ENCODE data around the gene LY6G5B. TPM values are rescaled to one million over a fixed set of nuclear protein-coding genes. Genes with fewer than 3 reads are reported as not detected.

The LY6G5B gene
- total and polyA plus RNA-seq, 7 donors: 1.7 to 8.4 (median 2.9) TPM

- intact Hi-C loops (cut with DNase I): no loop called here
- no peak for TF ChIP-seq CTCF (IDR thresholded peaks at IDR 0.05)
- 86 to 92% (median 87%) methylated on average over 25 of the region's 25 CpGs for WGBS, 3 donors
- ATAC-seq (no peak), DNase-seq (no peak)
- no peaks in the 10 kb centered on the region for H3K9me3 ChIP-seq
- H3K4me1 ChIP-seq: no peaks in the 10 kb centered on the region
- peaks cover 29 to 100% of the 10 kb centered on the region in 2 donors for H3K36me3 ChIP-seq (ENCODE audit: insufficient read depth in 1 of 2, low read depth in 1 of 2)
- no peak overlapping the region for H3K27ac ChIP-seq
- H3K27me3 ChIP-seq (ENCODE audit: insufficient read depth in 3 of 3, low read length in 2 of 3): no peaks in the 10 kb centered on the region
- no peak overlapping the region for H3K4me3 ChIP-seq
Observed at GRCh38 chr6:31630177-31630934, 39.4 kb upstream of the LY6G5B start.

DNA sequence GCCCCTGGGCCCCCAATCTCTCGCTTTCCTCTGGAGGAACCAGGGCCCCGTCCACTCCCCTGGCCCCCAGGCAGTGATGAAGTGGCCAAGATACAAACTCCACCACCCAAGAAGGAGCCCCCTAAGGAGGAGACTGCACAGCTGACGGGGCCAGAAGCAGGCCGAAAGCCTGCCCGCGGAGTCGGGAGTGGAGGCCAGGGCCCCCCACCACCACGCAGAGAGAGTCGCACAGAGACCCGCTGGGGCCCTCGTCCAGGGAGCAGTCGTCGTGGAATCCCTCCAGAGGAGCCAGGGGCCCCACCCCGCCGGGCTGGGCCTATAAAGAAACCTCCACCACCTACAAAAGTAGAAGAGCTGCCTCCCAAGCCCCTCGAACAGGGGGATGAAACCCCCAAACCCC, 38.6 kb upstream of the LY6G5B start:
- intact Hi-C loops (cut with DNase I): no loop called here

DNA sequence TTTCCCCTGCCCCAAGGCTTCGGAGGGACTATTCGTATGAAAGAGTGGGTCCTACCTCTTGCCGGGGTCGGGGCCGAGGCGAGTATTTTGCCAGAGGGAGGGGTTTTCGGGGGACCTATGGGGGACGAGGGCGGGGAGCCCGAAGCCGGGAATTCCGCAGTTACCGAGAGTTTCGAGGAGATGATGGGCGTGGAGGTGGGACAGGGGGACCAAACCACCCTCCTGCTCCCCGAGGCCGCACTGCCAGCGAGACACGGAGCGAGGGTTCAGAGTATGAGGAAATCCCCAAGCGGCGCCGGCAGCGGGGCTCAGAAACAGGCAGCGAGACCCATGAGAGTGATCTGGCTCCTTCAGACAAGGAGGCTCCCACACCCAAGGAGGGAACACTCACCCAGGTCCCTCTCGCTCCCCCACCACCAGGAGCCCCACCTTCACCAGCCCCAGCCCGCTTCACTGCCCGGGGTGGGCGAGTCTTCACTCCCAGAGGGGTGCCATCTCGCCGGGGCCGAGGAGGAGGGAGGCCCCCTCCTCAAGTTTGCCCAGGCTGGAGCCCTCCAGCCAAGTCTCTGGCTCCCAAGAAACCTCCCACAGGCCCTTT, 38.0 kb upstream of the LY6G5B start:
- H3K27ac ChIP-seq: no peak overlapping the region
- H3K4me1 ChIP-seq: no peaks in the 10 kb centered on the region
- DNase-seq (no peak), ATAC-seq (peak in 2 of 4 donors; percentile 14 to 18)
- intact Hi-C loops (cut with DNase I): no loop called here
- H3K36me3 ChIP-seq (ENCODE audit: insufficient read depth in 1 of 2, low read depth in 1 of 2): peaks cover 31 to 100% of the 10 kb centered on the region in 2 donors
- WGBS, 3 donors: 82 to 85% (median 82%) methylated on average over 29 to 32 of the region's 32 CpGs
- no peak for TF ChIP-seq CTCF (IDR thresholded peaks at IDR 0.05)
- no peaks in the 10 kb centered on the region for H3K9me3 ChIP-seq
- H3K4me3 ChIP-seq: no peak overlapping the region
- H3K27me3 ChIP-seq (ENCODE audit: insufficient read depth in 3 of 3, low read length in 2 of 3): no peaks in the 10 kb centered on the region

More for the DNA sequence above, 38.6 kb upstream of the LY6G5B start:
- DNase-seq: no peak
- H3K9me3 ChIP-seq: no peaks in the 10 kb centered on the region
- 79 to 84% (median 80%) methylated on average over 16 of the region's 16 CpGs for WGBS, 3 donors
- no peak overlapping the region for H3K4me3 ChIP-seq
- no peaks in the 10 kb centered on the region for H3K27me3 ChIP-seq (ENCODE audit: insufficient read depth in 3 of 3, low read length in 2 of 3)
- H3K4me1 ChIP-seq: no peaks in the 10 kb centered on the region
- peak in 2 of 4 donors; percentile 10 for ATAC-seq
- no peak for TF ChIP-seq CTCF (IDR thresholded peaks at IDR 0.05)
- peaks cover 30 to 100% of the 10 kb centered on the region in 2 donors for H3K36me3 ChIP-seq (ENCODE audit: insufficient read depth in 1 of 2, low read depth in 1 of 2)
- H3K27ac ChIP-seq: no peak overlapping the region

GRCh38 chr6:31632279-31632946, 37.4 kb upstream of the LY6G5B start:
- intact Hi-C loops (cut with DNase I): no loop called here
- ATAC-seq: peak in 2 of 4 donors; percentile 3 to 5
- Histone ChIP-seq H3K4me1 (no peaks in the 10 kb centered on the region), H3K36me3 (ENCODE audit: insufficient read depth in 1 of 2, low read depth in 1 of 2) (peaks cover 29 to 100% of the 10 kb centered on the region in 2 donors), H3K27ac (no peak overlapping the region), H3K4me3 (no peak overlapping the region), H3K9me3 (no peaks in the 10 kb centered on the region), H3K27me3 (ENCODE audit: insufficient read depth in 3 of 3, low read length in 2 of 3) (no peaks in the 10 kb centered on the region)
- 85 to 88% (median 86%) methylated on average over 26 of the region's 26 CpGs for WGBS, 3 donors
- DNase-seq: no peak
- no peak for TF ChIP-seq CTCF (IDR thresholded peaks at IDR 0.05)
